Mucosa of descending colon (tissue), 3 donors: ENCODE measurements around the gene QSER1. TPM values are rescaled to one million over a fixed set of nuclear protein-coding genes. Genes with fewer than 3 reads are reported as not detected.

Source experiments
- ATAC-seq: fragments of 200-7000 bp; cut with Tn5 transposase; one replicate; pipeline ENCODE4 v1.9.1; 2020; ENCODE audit warnings: mild to moderate bottlenecking, moderate library complexity
- DNase-seq, 3 donors: peaks; one replicate each; pipeline ENCODE4 v3.0.0-alpha.2; 2020
- H3K36me3 ChIP-seq: fragments of 200-600 bp; one replicate; pipeline ENCODE4 v1.8.0; 2021; ENCODE audit warnings: low read depth, mild to moderate bottlenecking
- H3K4me1 ChIP-seq: fragments of 200-600 bp; one replicate; pipeline ENCODE4 v1.8.0; 2021; ENCODE audit warnings: low read depth, mild to moderate bottlenecking
- H3K4me3 ChIP-seq: fragments of 200-600 bp; one replicate; pipeline ENCODE4 v1.8.0; 2021; ENCODE audit warnings: mild to moderate bottlenecking
- H3K9me3 ChIP-seq: fragments of 200-600 bp; one replicate; pipeline ENCODE4 v1.8.0; 2021; ENCODE audit warnings: mild to moderate bottlenecking
- CTCF ChIP-seq: fragments of 200-600 bp; IDR thresholded peaks from one replicate; pipeline ENCODE4 v1.8.0; 2022; ENCODE audit warnings: antibody characterized with exemption, mild to moderate bottlenecking
- intact Hi-C, 2 donors: fragments of 100-400 bp; cut with DNase I in 1 of 2; cut with micrococcal nuclease in 1 of 2; formaldehyde crosslinking; loops; one replicate each; pipeline versions ENCODE4 v1.11.0 to v1.11.1; 2022; cut with DNase I, micrococcal nuclease
- total RNA-seq, 3 donors: library from RNA; stranded (reverse); fragmentation: NEBNext Ultra II Directional in 2 of 3; extraction: Animal tissue kit (Norgen Biotek cat#: 25700) in 2 of 3; gene quantifications; one replicate each; pipeline versions ENCODE4 v1.2.1 to v1.2.4, GENCODE V29; 2021 to 2023
- donor health status: DM: no; HTN: no; CAD: no; lungs with moderate emphysema.
- donor health status: DM: no; HTN: no; CAD: no.
- donor health status: DM: no; HTN: yes; CAD: no.

The QSER1 gene
- total RNA-seq, 3 donors from 2014 or later, result 20.3 to 30.1 (median 25.9) TPM

GRCh38 chr11:32972781-32973180 is 80.2 kb downstream of the QSER1 start:
- no peaks in the 10 kb centered on the region for H3K4me1 ChIP-seq
- no peak for TF ChIP-seq CTCF
- no peak for ATAC-seq
- intact Hi-C loops, result no loop called here
- H3K9me3 ChIP-seq, result no peaks in the 10 kb centered on the region
- no peak overlapping the region for H3K4me3 ChIP-seq
- no peaks in the 10 kb centered on the region for H3K36me3 ChIP-seq
- DNase-seq, result no peak

GRCh38 chr11:32982626-32983025 is 90.0 kb downstream of the QSER1 start:
- no peak overlapping the region for H3K4me3 ChIP-seq
- no peak for TF ChIP-seq CTCF
- no peak for ATAC-seq
- no peaks in the 10 kb centered on the region for H3K9me3 ChIP-seq
- H3K4me1 ChIP-seq, result no peaks in the 10 kb centered on the region
- no peaks in the 10 kb centered on the region for H3K36me3 ChIP-seq
- intact Hi-C loops, result no loop called here
- DNase-seq, result no peak

- H3K36me3 ChIP-seq, result no peaks in the 10 kb centered on the region
- no peak overlapping the region for H3K4me3 ChIP-seq
- DNase-seq, result no peak
- intact Hi-C loops, result no loop called here
- no peaks in the 10 kb centered on the region for H3K9me3 ChIP-seq
- TF ChIP-seq CTCF, result no peak
- peaks cover 4% of the 10 kb centered on the region for H3K4me1 ChIP-seq
- no peak for ATAC-seq
Measured at GRCh38 chr11:32983506-32983905, 90.9 kb downstream of the QSER1 start.

GRCh38 chr11:32985600-32985999 is 93.0 kb downstream of the QSER1 start:
- no peak for TF ChIP-seq CTCF
- DNase-seq (no peak), ATAC-seq (no peak)
- no peak overlapping the region for H3K4me3 ChIP-seq
- H3K9me3 ChIP-seq, result no peaks in the 10 kb centered on the region
- peaks cover 4% of the 10 kb centered on the region for H3K4me1 ChIP-seq
- H3K36me3 ChIP-seq, result no peaks in the 10 kb centered on the region
- intact Hi-C loops, result no loop called here

DNA sequence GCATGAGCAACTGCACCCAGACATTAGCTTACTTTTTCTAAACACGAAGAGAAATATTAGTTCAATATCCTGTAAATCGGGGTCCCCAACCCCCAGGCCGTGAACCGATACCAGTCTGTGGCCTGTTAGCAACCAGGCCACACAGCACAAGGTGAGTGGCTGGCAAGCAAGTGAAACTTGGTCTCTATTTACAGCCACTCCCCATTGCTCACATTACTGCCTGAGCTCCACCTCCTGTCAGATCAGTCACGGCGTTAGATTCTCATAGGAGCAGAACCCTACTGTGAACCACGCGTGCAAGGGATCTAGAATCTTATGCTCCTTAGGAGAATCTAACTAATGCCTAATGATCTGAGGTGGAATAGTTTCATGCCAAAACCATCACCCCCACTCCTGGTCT is 95.2 kb downstream of the QSER1 start:
- Histone ChIP-seq H3K4me1 (peaks cover 4% of the 10 kb centered on the region), H3K4me3 (no peak overlapping the region), H3K36me3 (no peaks in the 10 kb centered on the region), H3K9me3 (peaks cover 4% of the 10 kb centered on the region)
- ATAC-seq, result peak; percentile 96
- peak in 2 of 3 donors; percentile 38 to 53 for DNase-seq
- no peak for TF ChIP-seq CTCF
- intact Hi-C loops, result no loop called here

GRCh38 chr11:32990481-32990880 is 97.9 kb downstream of the QSER1 start:
- peaks cover 4% of the 10 kb centered on the region for H3K9me3 ChIP-seq
- no peaks in the 10 kb centered on the region for H3K36me3 ChIP-seq
- no peak for ATAC-seq

More at GRCh38 chr11:32990481-32990880, 97.9 kb downstream of the QSER1 start:
- no peak overlapping the region for H3K4me3 ChIP-seq
- intact Hi-C loops, result no loop called here
- peaks cover 4% of the 10 kb centered on the region for H3K4me1 ChIP-seq
- TF ChIP-seq CTCF, result no peak
- DNase-seq, result no peak
